Measurements from ENCODE around the gene PXDC1. TPM values are rescaled to one million over a fixed set of nuclear protein-coding genes. Genes with fewer than 3 reads are reported as not detected.

PXDC1 gene
- total RNA-seq, 4 donors from 2014 or later, result 58.4 to 103 (median 72.4) TPM

GRCh38 chr6:3737149-3737830 lies 14.2 kb downstream of the PXDC1 start:
- DNase-seq (ENCODE audit: low spot score in 2 of 2), result peak in 1 of 2 donors; percentile 89
- WGBS, 2 donors, result 70 to 79% methylated on average over 25 of the region's 25 CpGs
- H3K4me3 ChIP-seq (ENCODE audit: low read depth, poor library complexity, severe bottlenecking), result no peak overlapping the region
- intact Hi-C loops (cut with DNase I; ENCODE audit: low total_unique reads), result loop anchor here (5.0 to 10.0 kb wide), 2 partner anchors 282 to 460 kb away; partner anchors contain the start of gene SLC22A23
- TF ChIP-seq POLR2A (IDR thresholded peaks at IDR 0.05), result no peak
- TF ChIP-seq CTCF (IDR thresholded peaks at IDR 0.05), result no peak

GRCh38 chr6:3735029-3735605 lies 16.4 kb downstream of the PXDC1 start:
- no peak for TF ChIP-seq CTCF (IDR thresholded peaks at IDR 0.05)
- no peak for TF ChIP-seq POLR2A (IDR thresholded peaks at IDR 0.05)
- DNase-seq (ENCODE audit: low spot score in 2 of 2), result peak in 1 of 2 donors; percentile 4
- intact Hi-C loops (cut with DNase I; ENCODE audit: low total_unique reads), result loop anchor here (5.0 to 10.0 kb wide), 2 partner anchors 280 to 458 kb away; partner anchors contain the start of gene SLC22A23
- no peak overlapping the region for H3K4me3 ChIP-seq (ENCODE audit: low read depth, poor library complexity, severe bottlenecking)
- WGBS, 2 donors, result 95 to 97% methylated on average over 5 of the region's 5 CpGs

- WGBS, 2 donors, result 64 to 74% methylated on average over 10 of the region's 10 CpGs
- intact Hi-C loops (cut with DNase I; ENCODE audit: low total_unique reads), result loop anchor here (10.0 kb wide), 1 partner anchor 279 kb away; the partner anchor contains the start of gene SLC22A23
- DNase-seq (ENCODE audit: low spot score in 2 of 2), result no peak
- no peak overlapping the region for H3K4me3 ChIP-seq (ENCODE audit: low read depth, poor library complexity, severe bottlenecking)
- TF ChIP-seq POLR2A (IDR thresholded peaks at IDR 0.05) (no peak), CTCF (IDR thresholded peaks at IDR 0.05) (no peak)
These were observed 17.5 kb downstream of the PXDC1 start for GRCh38 chr6:3734023-3734422.

- H3K4me3 ChIP-seq (ENCODE audit: low read depth, poor library complexity, severe bottlenecking), result no peak overlapping the region
- no peak for DNase-seq (ENCODE audit: low spot score in 2 of 2)
- intact Hi-C loops (cut with DNase I; ENCODE audit: low total_unique reads), result loop anchor here (10.0 kb wide), 1 partner anchor 279 kb away; the partner anchor contains the start of gene SLC22A23
- TF ChIP-seq CTCF (IDR thresholded peaks at IDR 0.05), result no peak
- TF ChIP-seq POLR2A (IDR thresholded peaks at IDR 0.05), result no peak
- WGBS, 2 donors, result 81 to 82% methylated on average over 17 of the region's 17 CpGs
These were observed 18.1 kb downstream of the PXDC1 start for GRCh38 chr6:3733321-3733925.

GRCh38 chr6:3732345-3733141 lies 19.0 kb downstream of the PXDC1 start:
- TF ChIP-seq CTCF (IDR thresholded peaks at IDR 0.05) (peak in 1 of 3 donors; percentile 81), POLR2A (IDR thresholded peaks at IDR 0.05) (no peak)
- WGBS, 2 donors, result 21 to 28% methylated on average over 16 of the region's 16 CpGs
- intact Hi-C loops (cut with DNase I; ENCODE audit: low total_unique reads), result loop anchor here (10.0 kb wide), 1 partner anchor 278 kb away; the partner anchor contains the start of gene SLC22A23

More at GRCh38 chr6:3732345-3733141, 19.0 kb downstream of the PXDC1 start:
- H3K4me3 ChIP-seq (ENCODE audit: low read depth, poor library complexity, severe bottlenecking), result no peak overlapping the region
- DNase-seq (ENCODE audit: low spot score in 2 of 2), result peak in 1 of 2 donors; percentile 66

All from lower leg skin (tissue), 4 donors.